Measurements from ENCODE around the gene TMEM253. TPM values are rescaled to one million over a fixed set of nuclear protein-coding genes. Genes with fewer than 3 reads are reported as not detected.

The TMEM253 gene
- total and polyA plus RNA-seq, 8 donors: 0.58 to 1.5 (median 0.82) TPM

- DNase-seq (no peak), ATAC-seq (no peak)
- Histone ChIP-seq H3K36me3 (no peaks in the 10 kb centered on the region), H3K4me3 (peak overlapping the region in 1 of 2 donors; percentile 56), H3K9me3 (no peaks in the 10 kb centered on the region), H3K4me1 (peaks cover 7 to 48% of the 10 kb centered on the region in 2 donors), H3K27me3 (peaks cover 0 to 16% of the 10 kb centered on the region in 2 donors), H3K27ac (peak overlapping the region; percentile 76 to 84)
- intact Hi-C loops (cut with DNase I): no loop called here
- TF ChIP-seq CTCF (IDR thresholded peaks at IDR 0.05): no peak
These were observed 1.3 kb upstream of the TMEM253 start for GRCh38 chr14:21099596-21099985.

- no peak for TF ChIP-seq CTCF (IDR thresholded peaks at IDR 0.05)
- Histone ChIP-seq H3K9me3 (no peaks in the 10 kb centered on the region), H3K27ac (no peak overlapping the region), H3K27me3 (peaks cover 0 to 16% of the 10 kb centered on the region in 2 donors), H3K4me1 (peaks cover 25 to 56% of the 10 kb centered on the region in 2 donors), H3K4me3 (no peak overlapping the region), H3K36me3 (no peaks in the 10 kb centered on the region)
- ATAC-seq: no peak
- no peak for DNase-seq
- intact Hi-C loops (cut with DNase I): no loop called here
These were observed 1.0 kb downstream of the TMEM253 start for GRCh38 chr14:21101802-21102413.

- H3K4me1 ChIP-seq: peaks cover 25 to 53% of the 10 kb centered on the region in 2 donors
- no peak for DNase-seq
- no peak for TF ChIP-seq CTCF (IDR thresholded peaks at IDR 0.05)
- intact Hi-C loops (cut with DNase I): no loop called here
- peak overlapping the region; percentile 54 to 71 for H3K4me3 ChIP-seq
- H3K36me3 ChIP-seq: no peaks in the 10 kb centered on the region
- H3K27me3 ChIP-seq: peaks cover 0 to 11% of the 10 kb centered on the region in 2 donors
- H3K9me3 ChIP-seq: no peaks in the 10 kb centered on the region
- H3K27ac ChIP-seq: peak overlapping the region; percentile 97 to 98
- no peak for ATAC-seq
These were observed 1.9 kb downstream of the TMEM253 start for GRCh38 chr14:21102521-21103410.

GRCh38 chr14:21103411-21103709, 2.5 kb downstream of the TMEM253 start:
- H3K4me1 ChIP-seq: peaks cover 25 to 52% of the 10 kb centered on the region in 2 donors

More at GRCh38 chr14:21103411-21103709, 2.5 kb downstream of the TMEM253 start:
- intact Hi-C loops (cut with DNase I): no loop called here
- H3K4me3 ChIP-seq: peak overlapping the region; percentile 54 to 71
- H3K27ac ChIP-seq: peak overlapping the region; percentile 97 to 98
- peaks cover 0 to 10% of the 10 kb centered on the region in 2 donors for H3K27me3 ChIP-seq
- DNase-seq (no peak), ATAC-seq (no peak)
- no peaks in the 10 kb centered on the region for H3K36me3 ChIP-seq
- no peak for TF ChIP-seq CTCF (IDR thresholded peaks at IDR 0.05)
- H3K9me3 ChIP-seq: no peaks in the 10 kb centered on the region

Measured in left lung (tissue), 10 donors.